SK-N-SH (cell line): ENCODE data around the gene SYNPR.

Source experiments
- EZH2phosphoT487 ChIP-seq: fragments of 200-600 bp; sonication (generic); IDR thresholded peaks from 2 replicates; pipeline ENCODE4 v1.6.1; 2017; ENCODE audit warnings: low read depth, mixed run types, mild to moderate bottlenecking, antibody characterized with exemption, moderate library complexity, borderline replicate concordance
- POLR2AphosphoS5 ChIP-seq: IDR thresholded peaks from 2 replicates; pipeline ENCODE4 v1.6.1; 2012; ENCODE audit warnings: low read depth, low read length
- RCOR1 ChIP-seq: fragments of 150-350 bp; IDR thresholded peaks from 2 replicates; pipeline ENCODE4 v1.6.1; 2017; ENCODE audit warnings: antibody characterized with exemption, low read length
- TAF1 ChIP-seq: IDR thresholded peaks from 2 replicates; pipeline ENCODE4 v1.6.1; 2012; ENCODE audit warnings: low read depth, mild to moderate bottlenecking, low read length, moderate library complexity, borderline replicate concordance
- TF ChIP-seq, protein P1 (sequence below): IDR thresholded peaks from 2 replicates; pipeline ENCODE4 v1.6.1; 2012; ENCODE audit warnings: mild to moderate bottlenecking, low read depth, low read length, moderate library complexity
- TF ChIP-seq, protein P2 (sequence below): IDR thresholded peaks from 2 replicates; pipeline ENCODE4 v1.4.0; 2012; ENCODE audit warnings: low read depth, borderline replicate concordance
- TF ChIP-seq, protein P3 (sequence below): fragments of 200-600 bp; sonication (generic); IDR thresholded peaks from 2 replicates; pipeline ENCODE4 v1.6.1; 2017; ENCODE audit warnings: antibody characterized with exemption, mild to moderate bottlenecking, moderate library complexity
- TF ChIP-seq, protein P4 (sequence below): IDR thresholded peaks from 2 replicates; pipeline ENCODE4; 2012

DNA sequence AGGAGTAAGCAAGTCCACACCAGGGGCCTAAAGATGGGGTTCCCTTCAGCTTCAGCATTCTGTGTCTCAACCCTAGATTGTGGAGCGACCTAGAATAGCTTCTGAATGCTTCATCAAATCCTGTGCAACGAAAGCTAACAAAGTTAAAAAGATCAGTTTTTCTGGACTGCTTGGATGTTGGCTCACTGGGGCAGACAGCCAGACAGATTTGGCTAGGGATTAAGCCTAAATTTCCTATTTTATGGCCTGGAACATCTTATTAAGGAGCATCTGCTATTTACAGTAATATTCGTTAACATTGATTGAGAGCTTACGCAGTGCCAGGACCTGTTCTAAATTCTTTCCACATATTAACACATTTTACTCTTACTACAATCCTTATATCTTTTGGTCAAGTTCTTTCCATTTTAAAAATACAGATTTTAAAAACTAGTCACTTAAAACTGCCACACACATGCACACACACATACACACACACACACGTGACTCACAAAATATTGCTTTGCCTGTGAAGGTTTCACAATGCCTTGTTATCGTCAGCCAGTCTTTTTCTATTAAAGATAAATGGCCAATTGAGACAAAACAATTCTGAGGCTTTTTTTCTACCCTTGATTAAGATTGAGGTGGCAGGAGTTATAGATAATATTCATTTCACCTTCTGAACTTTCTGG, 201.0 kb downstream of the SYNPR start:
- TF ChIP-seq POLR2AphosphoS5 (no peak), EZH2phosphoT487 (no peak), RCOR1 (no peak), TAF1 (no peak)
- TF ChIP-seq, protein P1, sequence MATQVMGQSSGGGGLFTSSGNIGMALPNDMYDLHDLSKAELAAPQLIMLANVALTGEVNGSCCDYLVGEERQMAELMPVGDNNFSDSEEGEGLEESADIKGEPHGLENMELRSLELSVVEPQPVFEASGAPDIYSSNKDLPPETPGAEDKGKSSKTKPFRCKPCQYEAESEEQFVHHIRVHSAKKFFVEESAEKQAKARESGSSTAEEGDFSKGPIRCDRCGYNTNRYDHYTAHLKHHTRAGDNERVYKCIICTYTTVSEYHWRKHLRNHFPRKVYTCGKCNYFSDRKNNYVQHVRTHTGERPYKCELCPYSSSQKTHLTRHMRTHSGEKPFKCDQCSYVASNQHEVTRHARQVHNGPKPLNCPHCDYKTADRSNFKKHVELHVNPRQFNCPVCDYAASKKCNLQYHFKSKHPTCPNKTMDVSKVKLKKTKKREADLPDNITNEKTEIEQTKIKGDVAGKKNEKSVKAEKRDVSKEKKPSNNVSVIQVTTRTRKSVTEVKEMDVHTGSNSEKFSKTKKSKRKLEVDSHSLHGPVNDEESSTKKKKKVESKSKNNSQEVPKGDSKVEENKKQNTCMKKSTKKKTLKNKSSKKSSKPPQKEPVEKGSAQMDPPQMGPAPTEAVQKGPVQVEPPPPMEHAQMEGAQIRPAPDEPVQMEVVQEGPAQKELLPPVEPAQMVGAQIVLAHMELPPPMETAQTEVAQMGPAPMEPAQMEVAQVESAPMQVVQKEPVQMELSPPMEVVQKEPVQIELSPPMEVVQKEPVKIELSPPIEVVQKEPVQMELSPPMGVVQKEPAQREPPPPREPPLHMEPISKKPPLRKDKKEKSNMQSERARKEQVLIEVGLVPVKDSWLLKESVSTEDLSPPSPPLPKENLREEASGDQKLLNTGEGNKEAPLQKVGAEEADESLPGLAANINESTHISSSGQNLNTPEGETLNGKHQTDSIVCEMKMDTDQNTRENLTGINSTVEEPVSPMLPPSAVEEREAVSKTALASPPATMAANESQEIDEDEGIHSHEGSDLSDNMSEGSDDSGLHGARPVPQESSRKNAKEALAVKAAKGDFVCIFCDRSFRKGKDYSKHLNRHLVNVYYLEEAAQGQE: no peak
- TF ChIP-seq, protein P2, sequence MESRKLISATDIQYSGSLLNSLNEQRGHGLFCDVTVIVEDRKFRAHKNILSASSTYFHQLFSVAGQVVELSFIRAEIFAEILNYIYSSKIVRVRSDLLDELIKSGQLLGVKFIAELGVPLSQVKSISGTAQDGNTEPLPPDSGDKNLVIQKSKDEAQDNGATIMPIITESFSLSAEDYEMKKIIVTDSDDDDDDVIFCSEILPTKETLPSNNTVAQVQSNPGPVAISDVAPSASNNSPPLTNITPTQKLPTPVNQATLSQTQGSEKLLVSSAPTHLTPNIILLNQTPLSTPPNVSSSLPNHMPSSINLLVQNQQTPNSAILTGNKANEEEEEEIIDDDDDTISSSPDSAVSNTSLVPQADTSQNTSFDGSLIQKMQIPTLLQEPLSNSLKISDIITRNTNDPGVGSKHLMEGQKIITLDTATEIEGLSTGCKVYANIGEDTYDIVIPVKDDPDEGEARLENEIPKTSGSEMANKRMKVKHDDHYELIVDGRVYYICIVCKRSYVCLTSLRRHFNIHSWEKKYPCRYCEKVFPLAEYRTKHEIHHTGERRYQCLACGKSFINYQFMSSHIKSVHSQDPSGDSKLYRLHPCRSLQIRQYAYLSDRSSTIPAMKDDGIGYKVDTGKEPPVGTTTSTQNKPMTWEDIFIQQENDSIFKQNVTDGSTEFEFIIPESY: no peak
- TF ChIP-seq, protein P3, sequence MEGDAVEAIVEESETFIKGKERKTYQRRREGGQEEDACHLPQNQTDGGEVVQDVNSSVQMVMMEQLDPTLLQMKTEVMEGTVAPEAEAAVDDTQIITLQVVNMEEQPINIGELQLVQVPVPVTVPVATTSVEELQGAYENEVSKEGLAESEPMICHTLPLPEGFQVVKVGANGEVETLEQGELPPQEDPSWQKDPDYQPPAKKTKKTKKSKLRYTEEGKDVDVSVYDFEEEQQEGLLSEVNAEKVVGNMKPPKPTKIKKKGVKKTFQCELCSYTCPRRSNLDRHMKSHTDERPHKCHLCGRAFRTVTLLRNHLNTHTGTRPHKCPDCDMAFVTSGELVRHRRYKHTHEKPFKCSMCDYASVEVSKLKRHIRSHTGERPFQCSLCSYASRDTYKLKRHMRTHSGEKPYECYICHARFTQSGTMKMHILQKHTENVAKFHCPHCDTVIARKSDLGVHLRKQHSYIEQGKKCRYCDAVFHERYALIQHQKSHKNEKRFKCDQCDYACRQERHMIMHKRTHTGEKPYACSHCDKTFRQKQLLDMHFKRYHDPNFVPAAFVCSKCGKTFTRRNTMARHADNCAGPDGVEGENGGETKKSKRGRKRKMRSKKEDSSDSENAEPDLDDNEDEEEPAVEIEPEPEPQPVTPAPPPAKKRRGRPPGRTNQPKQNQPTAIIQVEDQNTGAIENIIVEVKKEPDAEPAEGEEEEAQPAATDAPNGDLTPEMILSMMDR: no peak
- TF ChIP-seq, protein P4, sequence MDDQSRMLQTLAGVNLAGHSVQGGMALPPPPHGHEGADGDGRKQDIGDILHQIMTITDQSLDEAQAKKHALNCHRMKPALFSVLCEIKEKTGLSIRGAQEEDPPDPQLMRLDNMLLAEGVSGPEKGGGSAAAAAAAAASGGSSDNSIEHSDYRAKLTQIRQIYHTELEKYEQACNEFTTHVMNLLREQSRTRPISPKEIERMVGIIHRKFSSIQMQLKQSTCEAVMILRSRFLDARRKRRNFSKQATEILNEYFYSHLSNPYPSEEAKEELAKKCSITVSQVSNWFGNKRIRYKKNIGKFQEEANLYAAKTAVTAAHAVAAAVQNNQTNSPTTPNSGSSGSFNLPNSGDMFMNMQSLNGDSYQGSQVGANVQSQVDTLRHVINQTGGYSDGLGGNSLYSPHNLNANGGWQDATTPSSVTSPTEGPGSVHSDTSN: no peak
